H1 (cell line): ENCODE data around the gene ANO6. TPM values are rescaled to one million over a fixed set of nuclear protein-coding genes. Genes with fewer than 3 reads are reported as not detected.
A peak's percentile ranks its signal among the peaks of the same experiment; 100 is the strongest.

ENCODE experiments used
- CTCF ChIA-PET: fragments of 300-600 bp; sonication (Branson Sonifier 250); formaldehyde crosslinking; loops from one replicate; lab custom pipeline; 2021; ENCODE audit not compliant: partially characterized antibody; lab: Charles Lee
- POLR2A ChIA-PET: fragments of 300-600 bp; sonication (Branson Sonifier 250); formaldehyde crosslinking; loops from one replicate; lab custom pipeline; 2021; ENCODE audit warnings: inconsistent platforms; ENCODE audit not compliant: partially characterized antibody; lab: Charles Lee
- DNase-seq, 2 experiments: peaks; one replicate each; pipeline versions ENCODE4 v3.0.0 to v3.0.0-alpha.2; 2010 to 2022; ENCODE audit warnings: low spot score in 2 of 2, low read depth in 1 of 2, mixed read lengths in 1 of 2
- FAIRE-seq: peaks from 2 replicates; lab custom pipeline; 2011; peaks lifted over from hg19 to GRCh38; lab: Jason Lieb, UNC
- H2AFZ ChIP-seq: 2 replicates; pipeline ENCODE4 v1.8.1; 2012; ENCODE audit warnings: low read length, inconsistent platforms
- H2AK5ac ChIP-seq: 2 replicates; pipeline ENCODE4 v1.6.1; 2013; ENCODE audit warnings: low read depth, low read length
- H2BK120ac ChIP-seq: replicated peaks from 2 replicates; pipeline ENCODE3; 2013; ENCODE audit warnings: low read depth, low read length, inconsistent platforms
- H2BK12ac ChIP-seq: 2 replicates; pipeline ENCODE4 v1.6.1; 2013; ENCODE audit warnings: low read depth, low read length
- H2BK15ac ChIP-seq: 2 replicates; pipeline ENCODE4 v1.6.1; 2013; ENCODE audit warnings: low read length
- H2BK20ac ChIP-seq: 2 replicates; pipeline ENCODE4 v1.6.1; 2013; ENCODE audit warnings: low read length
- H2BK5ac ChIP-seq: 2 replicates; pipeline ENCODE4 v1.6.1; 2013; ENCODE audit warnings: low read depth, low read length
- H3K14ac ChIP-seq: 2 replicates; pipeline ENCODE4 v1.6.1; 2013; ENCODE audit warnings: inconsistent platforms; ENCODE audit not compliant: insufficient read length
- H3K18ac ChIP-seq: 2 replicates; pipeline ENCODE4 v1.6.1; 2013; ENCODE audit warnings: low read length; ENCODE audit errors: extremely low read depth
- H3K23ac ChIP-seq: 2 replicates; pipeline ENCODE4 v1.6.1; 2013; ENCODE audit warnings: inconsistent platforms; ENCODE audit not compliant: insufficient read length
- H3K23me2 ChIP-seq: 2 replicates; pipeline ENCODE4 v1.6.1; 2013; ENCODE audit warnings: low read depth, low read length
- H3K27ac ChIP-seq: 2 replicates; pipeline ENCODE4 v1.6.1; 2011; ENCODE audit warnings: low read depth, low read length, inconsistent platforms
- H3K27me3 ChIP-seq, 4 experiments: replicated peaks in 1 of 4; 1 replicate in 1 of 4; 2 replicates in 3 of 4; pipeline versions ENCODE4 v1.6.1 to v1.8.1; 2011 to 2013; ENCODE audit warnings: low read length in 3 of 4, mild to moderate bottlenecking in 3 of 4, inconsistent platforms in 2 of 4, mixed read lengths in 2 of 4, moderate library complexity in 1 of 4; ENCODE audit not compliant: control insufficient read depth in 3 of 4, insufficient read depth in 3 of 4; ENCODE audit errors: extremely low read depth in 1 of 4
- H3K36me3 ChIP-seq, 4 experiments: 2 replicates each; pipeline versions ENCODE4 v1.6.1 to v1.8.1; 2011 to 2013; ENCODE audit warnings: mild to moderate bottlenecking in 4 of 4, low read length in 3 of 4, moderate library complexity in 2 of 4, control low read depth in 1 of 4, inconsistent platforms in 1 of 4; ENCODE audit not compliant: insufficient read depth in 4 of 4, control insufficient read depth in 2 of 4
- H3K4ac ChIP-seq: replicated peaks from 2 replicates; pipeline ENCODE3; 2013; ENCODE audit warnings: low read length, low read depth, mixed read lengths, inconsistent platforms; ENCODE audit not compliant: insufficient read length
- H3K4me1 ChIP-seq, 4 experiments: replicated peaks in 1 of 4; 1 replicate in 1 of 4; 2 replicates in 3 of 4; pipeline versions ENCODE4 v1.6.1 to v1.8.1; 2011 to 2013; ENCODE audit warnings: low read length in 3 of 4, inconsistent platforms in 2 of 4, mixed read lengths in 1 of 4; ENCODE audit not compliant: insufficient read depth in 4 of 4, control insufficient read depth in 3 of 4
- H3K4me2 ChIP-seq, 2 experiments: 2 replicates each; pipeline versions ENCODE4 v1.6.1 to v1.8.1; 2011 to 2013; ENCODE audit warnings: low read depth in 2 of 2, low read length in 2 of 2, control low read depth in 1 of 2, inconsistent platforms in 1 of 2, mild to moderate bottlenecking in 1 of 2; ENCODE audit not compliant: insufficient read depth in 1 of 2
- H3K4me3 ChIP-seq, 4 experiments: fragments of 200-600, 300-600 bp in 1 of 4; sonication (generic), shearing (Covaris generic), sonication (Bioruptor Twin) in 1 of 4; 2 replicates each; pipeline versions ENCODE4 v1.5.1 to v1.8.1; 2011 to 2016; ENCODE audit warnings: low read length in 4 of 4, low read depth in 3 of 4, control low read depth in 2 of 4, inconsistent platforms in 2 of 4, mild to moderate bottlenecking in 2 of 4, mixed read lengths in 1 of 4, moderate library complexity in 1 of 4; ENCODE audit not compliant: insufficient read depth in 2 of 4; ENCODE audit errors: extremely low read depth in 1 of 4
- H3K56ac ChIP-seq: replicated peaks from 2 replicates; pipeline ENCODE3; 2013; ENCODE audit warnings: low read depth, mild to moderate bottlenecking, mixed read lengths, low read length, inconsistent platforms; ENCODE audit not compliant: insufficient read length
- H3K79me1 ChIP-seq: 2 replicates; pipeline ENCODE4 v1.6.1; 2013; ENCODE audit warnings: low read depth, low read length, control low read depth
- H3K79me2 ChIP-seq, 2 experiments: 2 replicates each; pipeline versions ENCODE4 v1.6.1 to v1.8.1; 2012 to 2013; ENCODE audit warnings: low read length in 2 of 2, mild to moderate bottlenecking in 2 of 2, inconsistent platforms in 1 of 2; ENCODE audit not compliant: insufficient read depth in 2 of 2, control insufficient read depth in 1 of 2
- H3K9ac ChIP-seq, 4 experiments: replicated peaks in 1 of 4; 1 replicate in 1 of 4; 2 replicates in 3 of 4; pipeline versions ENCODE4 v1.6.1 to v1.8.1; 2011 to 2013; ENCODE audit warnings: low read depth in 3 of 4, low read length in 3 of 4, control low read depth in 2 of 4, mild to moderate bottlenecking in 2 of 4, moderate library complexity in 2 of 4, inconsistent platforms in 1 of 4; ENCODE audit errors: extremely low read depth in 1 of 4
- H3K9me3 ChIP-seq, 2 experiments: 2 replicates each; pipeline versions ENCODE4 v1.6.1 to v1.8.1; 2012 to 2013; ENCODE audit warnings: mild to moderate bottlenecking in 2 of 2, moderate library complexity in 2 of 2, control low read depth in 1 of 2, inconsistent platforms in 1 of 2, low read depth in 1 of 2, low read length in 1 of 2, mixed read lengths in 1 of 2; ENCODE audit not compliant: insufficient read depth in 2 of 2
- H4K20me1 ChIP-seq, 2 experiments: replicated peaks in 1 of 2; 2 replicates each; pipeline versions ENCODE3 to v1.8.1; 2011 to 2013; ENCODE audit warnings: inconsistent platforms in 2 of 2, low read length in 2 of 2, mild to moderate bottlenecking in 1 of 2; ENCODE audit not compliant: insufficient read depth in 2 of 2, control insufficient read depth in 1 of 2
- H4K5ac ChIP-seq: 2 replicates; pipeline ENCODE4 v1.6.1; 2013; ENCODE audit warnings: low read length, low read depth, mixed read lengths, inconsistent platforms; ENCODE audit not compliant: insufficient read length
- H4K8ac ChIP-seq: 2 replicates; pipeline ENCODE4 v1.8.0; 2013; ENCODE audit warnings: mild to moderate bottlenecking, moderate library complexity, low read length, inconsistent platforms; ENCODE audit not compliant: insufficient read depth; ENCODE audit errors: extremely low read depth
- H4K91ac ChIP-seq: replicated peaks from 2 replicates; pipeline ENCODE3; 2013; ENCODE audit warnings: low read length, mixed read lengths, inconsistent platforms; ENCODE audit not compliant: insufficient read length
- HDAC2 ChIP-seq, 2 experiments: fragments of 300-600 bp in 1 of 2; sonication (generic) in 1 of 2; IDR thresholded peaks; 2 replicates each; pipeline ENCODE4 v1.6.1; 2011 to 2012; ENCODE audit warnings: low read depth in 2 of 2, low read length in 2 of 2, mild to moderate bottlenecking in 2 of 2, moderate library complexity in 2 of 2, borderline replicate concordance in 1 of 2, inconsistent platforms in 1 of 2
- YY1 ChIP-seq: IDR thresholded peaks from 2 replicates; pipeline ENCODE4 v1.6.1; 2011; ENCODE audit warnings: low read depth, mild to moderate bottlenecking, low read length
- WGBS, 2 experiments: shearing (Covaris generic) in 1 of 2; methylation state at CpG; one replicate each; pipeline versions ENCODE4 v1.1.6 to v1.1.7; 2013 to 2015; ENCODE audit warnings: low lambda C conversion rate in 2 of 2, mixed read lengths in 2 of 2, inconsistent platforms in 1 of 2, low coverage in 1 of 2, missing lambda C conversion rate in 1 of 2; ENCODE audit not compliant: insufficient replicate concordance in 2 of 2, insufficient coverage in 1 of 2, insufficient read length in 1 of 2; ENCODE audit errors: extremely low coverage in 1 of 2, missing lambda C conversion rate in 1 of 2; 5-methylcytosine and 5-hydroxymethylcytosine counted together
- polyA plus RNA-seq, 7 experiments: library from polyadenylated mRNA; depleted of rRNA in 3 of 7; stranded (reverse) in 5 of 7; unstranded in 2 of 7; fragments of >200 nt in 5 of 7; fragments of 200-250 nt in 2 of 7; gene quantifications; 1 replicate in 5 of 7; 2 replicates in 1 of 7; 4 replicates in 1 of 7; pipeline versions ENCODE4 v1.2.1 to v1.2.3, GENCODE V29; 2011 to 2013; ENCODE audit warnings: missing spikeins in 2 of 7, mixed read lengths in 2 of 7
- total RNA-seq: library from RNA; stranded (reverse); fragmentation: NEBNext Ultra II Directional; extraction: Animal tissue kit (Norgen Biotek cat#: 25700); gene quantifications from 2 replicates; pipeline ENCODE4 v1.2.1, GENCODE V29; 2021

Gene ANO6
- total and polyA plus RNA-seq, 2 of the 8 experiments (the other 6 are each of a cell fraction or from before 2014, with no cell fraction given) = 15.1 to 39.7 TPM

DNA sequence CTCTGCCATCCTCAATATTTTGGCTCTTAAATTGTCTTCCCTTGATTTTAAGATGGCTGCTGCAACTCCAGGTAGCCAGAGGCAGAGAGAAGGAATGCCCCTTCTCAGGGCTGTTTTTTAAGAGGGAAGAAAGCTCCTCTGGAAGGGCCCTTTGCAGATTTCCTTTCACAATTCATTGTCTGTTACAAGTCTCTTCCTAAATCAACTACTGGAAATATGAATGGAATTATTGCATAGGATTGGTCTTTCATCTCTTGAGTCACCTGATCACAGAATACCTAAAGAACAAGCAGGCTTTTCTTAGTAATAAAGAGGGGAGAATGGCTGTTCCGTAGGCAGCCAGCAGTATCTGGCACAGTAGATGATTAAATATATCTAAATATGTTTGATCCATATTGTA is 118.5 kb downstream of the ANO6 start:
- H3K79me1 ChIP-seq = no peaks in the 10 kb centered on the region
- no peak overlapping the region for H2BK5ac ChIP-seq
- H4K5ac ChIP-seq = no peak overlapping the region
- ChIA-PET POLR2A (no interaction called here), CTCF (no interaction called here)
- no peak overlapping the region for H2BK120ac ChIP-seq
- no peaks in the 10 kb centered on the region for H3K27me3 ChIP-seq
- H4K20me1 ChIP-seq = peaks cover 0 to 2% of the 10 kb centered on the region in 2 experiments
- H3K27ac ChIP-seq = no peak overlapping the region
- no peak overlapping the region for H2BK12ac ChIP-seq
- H3K4me1 ChIP-seq = no peaks in the 10 kb centered on the region; a peak in 1 of 7 replicates
- no peak overlapping the region for H2BK15ac ChIP-seq
- H2AK5ac ChIP-seq = no peak overlapping the region
- H3K79me2 ChIP-seq = no peaks in the 10 kb centered on the region
- H3K4ac ChIP-seq = no peak overlapping the region
- no peak overlapping the region for H3K4me2 ChIP-seq
- H4K8ac ChIP-seq = no peak overlapping the region
- H3K4me3 ChIP-seq = no peak overlapping the region
- no peak overlapping the region for H3K9ac ChIP-seq
- H3K23ac ChIP-seq = no peak overlapping the region
- peaks cover 0 to 6% (median 2%) of the 10 kb centered on the region in 4 experiments; a peak in 4 of 8 replicates for H3K36me3 ChIP-seq
- no peak for FAIRE-seq
- H3K14ac ChIP-seq = no peak overlapping the region
- WGBS, 2 experiments = 100% methylated on average over 1 of the region's 1 CpG; no CpG with 5 or more reads in 1 of the 2 experiments
- H3K56ac ChIP-seq = no peak overlapping the region
- TF ChIP-seq YY1 (peak; percentile 54; the same call in 1 of the 2 replicates), HDAC2 (IDR thresholded peaks at IDR 0.05; ENCODE audit: borderline replicate concordance in 1 of 2, low read depth in 2 of 2, low read length in 2 of 2) (no peak)
- H3K18ac ChIP-seq = no peak overlapping the region
- H2BK20ac ChIP-seq = no peak overlapping the region
- H3K23me2 ChIP-seq = no peaks in the 10 kb centered on the region
- DNase-seq = no peak
- no peaks in the 10 kb centered on the region for H3K9me3 ChIP-seq
- H4K91ac ChIP-seq = no peak overlapping the region
- H2AFZ ChIP-seq = no peak overlapping the region
